Right atrium auricular region (tissue), 2 donors: Measurements from ENCODE around the gene GAB4. TPM values are rescaled to one million over a fixed set of nuclear protein-coding genes. Genes with fewer than 3 reads are reported as not detected.

Experiments
- DNase-seq: peaks from one replicate; pipeline ENCODE4 v3.0.0-alpha.2; 2019; ENCODE audit warnings: low spot score
- H3K27ac ChIP-seq, 2 donors: fragments of 200-600 bp; sonication (generic); 1 replicate in 1 of 2; 2 replicates in 1 of 2; pipeline ENCODE4 v1.5.1; 2016 to 2019
- H3K27me3 ChIP-seq, 2 donors: fragments of 200-600 bp; sonication (generic); one replicate each; pipeline versions ENCODE4 v1.5.1 to v1.6.0; 2017 to 2019
- H3K36me3 ChIP-seq: fragments of 200-600 bp; sonication (generic); one replicate; pipeline ENCODE4 v1.5.1; 2016
- H3K4me1 ChIP-seq, 2 donors: fragments of 200-600 bp; sonication (generic); one replicate each; pipeline versions ENCODE4 v1.5.1 to v1.6.0; 2017 to 2019
- H3K4me3 ChIP-seq, 2 donors: fragments of 200-600 bp; sonication (generic); 1 replicate in 1 of 2; 2 replicates in 1 of 2; pipeline ENCODE4 v1.5.1; 2017 to 2019; ENCODE audit warnings: mild to moderate bottlenecking in 1 of 2, moderate library complexity in 1 of 2
- H3K9me3 ChIP-seq, 2 donors: fragments of 200-600 bp; sonication (generic); one replicate each; pipeline ENCODE4 v1.5.1; 2019
- total RNA-seq, 2 donors: library from RNA; depleted of rRNA; stranded (reverse); fragments of >200 nt; gene quantifications; one replicate each; pipeline ENCODE4 v1.1.0, GENCODE V29; 2016
- TF ChIP-seq, protein P1 (sequence below), 2 donors: fragments of 200-600 bp; sonication (generic); IDR thresholded peaks; one replicate each; pipeline ENCODE4 v1.5.1; 2019; ENCODE audit warnings: antibody characterized with exemption in 2 of 2

Gene GAB4
- total RNA-seq, 2 donors from 2014 or later = not detected

DNA sequence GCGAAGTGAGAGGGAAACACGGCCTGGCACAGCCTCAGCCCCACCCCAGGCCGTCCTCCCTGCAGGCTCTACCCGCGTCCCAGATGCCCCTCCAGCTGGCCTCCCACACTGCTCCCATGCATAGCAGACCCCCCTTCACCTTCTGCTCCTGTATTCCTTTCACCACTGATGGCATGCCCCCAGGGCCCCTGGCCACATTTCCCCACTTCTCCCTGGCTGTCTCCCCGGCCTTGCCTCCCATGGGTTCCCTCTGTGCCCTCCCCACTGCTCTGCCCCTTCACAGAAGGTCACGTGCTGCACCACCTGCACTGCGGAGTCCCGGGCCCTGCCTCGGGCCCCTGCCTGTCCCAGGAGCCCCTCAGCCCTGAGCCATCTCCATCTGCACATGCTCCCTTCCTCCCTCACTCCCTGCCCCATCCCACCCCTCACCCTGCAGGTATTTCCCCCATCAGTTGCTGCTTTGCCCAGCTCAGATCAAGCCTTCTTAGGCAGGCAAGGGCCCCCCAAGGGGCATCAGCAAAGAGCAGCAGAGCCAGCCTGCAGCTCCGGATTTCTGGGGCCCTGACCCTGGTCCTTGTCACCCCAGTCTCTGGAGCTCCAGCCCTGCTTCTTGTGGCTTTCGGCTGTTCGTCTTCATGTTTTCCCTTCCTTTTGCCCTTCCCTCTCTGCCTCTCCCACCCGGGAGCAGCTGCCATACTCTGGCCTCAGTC is 46.4 kb downstream of the GAB4 start:
- TF ChIP-seq, protein P1, sequence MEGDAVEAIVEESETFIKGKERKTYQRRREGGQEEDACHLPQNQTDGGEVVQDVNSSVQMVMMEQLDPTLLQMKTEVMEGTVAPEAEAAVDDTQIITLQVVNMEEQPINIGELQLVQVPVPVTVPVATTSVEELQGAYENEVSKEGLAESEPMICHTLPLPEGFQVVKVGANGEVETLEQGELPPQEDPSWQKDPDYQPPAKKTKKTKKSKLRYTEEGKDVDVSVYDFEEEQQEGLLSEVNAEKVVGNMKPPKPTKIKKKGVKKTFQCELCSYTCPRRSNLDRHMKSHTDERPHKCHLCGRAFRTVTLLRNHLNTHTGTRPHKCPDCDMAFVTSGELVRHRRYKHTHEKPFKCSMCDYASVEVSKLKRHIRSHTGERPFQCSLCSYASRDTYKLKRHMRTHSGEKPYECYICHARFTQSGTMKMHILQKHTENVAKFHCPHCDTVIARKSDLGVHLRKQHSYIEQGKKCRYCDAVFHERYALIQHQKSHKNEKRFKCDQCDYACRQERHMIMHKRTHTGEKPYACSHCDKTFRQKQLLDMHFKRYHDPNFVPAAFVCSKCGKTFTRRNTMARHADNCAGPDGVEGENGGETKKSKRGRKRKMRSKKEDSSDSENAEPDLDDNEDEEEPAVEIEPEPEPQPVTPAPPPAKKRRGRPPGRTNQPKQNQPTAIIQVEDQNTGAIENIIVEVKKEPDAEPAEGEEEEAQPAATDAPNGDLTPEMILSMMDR (IDR thresholded peaks at IDR 0.05) = no peak
- Histone ChIP-seq H3K27me3 (no peaks in the 10 kb centered on the region), H3K9me3 (no peaks in the 10 kb centered on the region), H3K4me1 (no peaks in the 10 kb centered on the region), H3K36me3 (no peaks in the 10 kb centered on the region), H3K4me3 (no peak overlapping the region), H3K27ac (no peak overlapping the region)
- peak; percentile 36 for DNase-seq

DNA sequence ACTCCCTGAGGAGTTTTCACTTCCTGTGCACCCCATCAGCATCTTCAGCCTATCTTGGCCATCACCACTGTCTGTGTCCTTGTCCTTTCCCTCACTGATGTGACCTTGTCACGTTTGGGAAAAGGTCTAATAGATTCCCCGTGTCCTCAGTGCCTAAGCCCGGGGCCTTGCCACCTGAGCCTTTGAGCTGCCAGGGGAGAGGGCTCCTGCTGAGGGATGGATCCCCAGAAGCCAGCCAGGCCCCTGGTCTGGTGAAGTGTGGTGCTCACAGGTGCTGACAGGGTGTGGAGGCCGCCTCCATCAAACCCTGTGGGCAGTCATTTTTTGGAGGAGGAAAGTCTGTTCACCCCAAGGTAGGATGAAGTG is 47.2 kb downstream of the GAB4 start:
- no peaks in the 10 kb centered on the region for H3K36me3 ChIP-seq
- no peak overlapping the region for H3K4me3 ChIP-seq
- no peaks in the 10 kb centered on the region for H3K4me1 ChIP-seq
- no peak overlapping the region for H3K27ac ChIP-seq
- TF ChIP-seq, protein P1 (IDR thresholded peaks at IDR 0.05) = no peak
- DNase-seq = peak; percentile 32
- no peaks in the 10 kb centered on the region for H3K9me3 ChIP-seq
- no peaks in the 10 kb centered on the region for H3K27me3 ChIP-seq

DNA sequence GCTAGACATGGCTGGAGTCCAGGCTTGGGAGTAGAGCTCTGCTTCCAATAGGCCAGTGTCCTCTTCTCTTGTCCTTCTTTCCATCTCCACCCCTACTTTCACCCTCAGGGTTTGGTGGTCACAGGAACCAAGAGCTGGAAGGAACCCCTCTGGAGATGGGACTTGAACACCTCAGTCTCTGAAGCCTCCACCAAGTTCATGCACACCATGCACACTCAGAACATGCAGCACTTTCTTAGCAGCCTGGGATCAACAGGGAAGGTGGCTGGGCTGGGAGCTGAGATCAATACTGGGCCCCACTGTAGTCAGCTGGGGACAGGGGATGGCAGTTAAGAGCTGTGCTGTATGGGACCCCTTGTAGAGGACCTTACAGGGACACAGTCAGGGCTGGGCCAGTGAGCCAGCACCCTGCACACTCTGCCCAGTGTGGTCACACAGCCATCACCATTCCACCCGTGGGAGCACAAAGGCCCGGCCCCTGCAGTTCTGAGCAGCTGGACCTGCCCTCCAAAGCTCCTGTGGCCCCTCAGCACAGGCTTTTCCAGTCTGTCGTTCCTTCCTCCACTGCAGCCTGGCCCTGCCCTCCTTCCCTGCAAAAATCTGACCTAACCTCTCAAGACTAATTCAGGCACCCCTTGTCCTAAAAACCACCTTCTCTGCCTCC is 47.7 kb downstream of the GAB4 start:
- Histone ChIP-seq H3K4me1 (no peaks in the 10 kb centered on the region), H3K27me3 (no peaks in the 10 kb centered on the region), H3K27ac (no peak overlapping the region), H3K9me3 (no peaks in the 10 kb centered on the region), H3K36me3 (no peaks in the 10 kb centered on the region), H3K4me3 (no peak overlapping the region)
- TF ChIP-seq, protein P1 (IDR thresholded peaks at IDR 0.05) = no peak
- DNase-seq = no peak

DNA sequence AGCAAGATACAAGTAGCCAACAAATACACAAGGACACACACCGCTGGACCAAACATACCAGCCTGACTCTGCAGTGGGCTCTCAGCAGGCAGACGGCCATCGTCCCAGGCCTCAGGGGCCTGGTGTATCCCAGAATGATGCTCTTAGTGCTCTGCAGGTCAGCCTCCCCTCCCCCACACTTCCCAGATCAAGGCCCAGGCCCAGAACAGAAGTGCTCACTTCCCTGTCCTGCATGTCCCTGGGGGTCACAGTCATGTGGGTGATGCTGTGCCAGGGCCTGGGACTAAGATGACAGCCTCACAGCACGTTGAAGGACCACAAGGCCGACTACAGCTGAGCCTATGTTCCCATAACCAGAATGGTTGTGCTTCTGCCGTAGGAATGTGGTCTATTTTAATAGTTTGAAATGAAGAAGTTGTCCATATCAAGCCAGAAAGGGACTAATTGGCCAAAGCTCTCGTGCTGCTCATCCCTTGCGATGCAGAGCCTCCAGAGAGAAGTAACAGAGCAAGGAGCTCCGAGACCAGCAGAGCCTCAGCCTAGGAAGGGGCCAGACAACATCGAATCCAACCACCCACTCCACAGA is 48.6 kb downstream of the GAB4 start:
- no peaks in the 10 kb centered on the region for H3K36me3 ChIP-seq
- H3K9me3 ChIP-seq = no peaks in the 10 kb centered on the region
- H3K4me3 ChIP-seq = no peak overlapping the region
- no peaks in the 10 kb centered on the region for H3K27me3 ChIP-seq
- no peak overlapping the region for H3K27ac ChIP-seq
- TF ChIP-seq, protein P1 (IDR thresholded peaks at IDR 0.05) = no peak
- DNase-seq = no peak
- H3K4me1 ChIP-seq = no peaks in the 10 kb centered on the region

DNA sequence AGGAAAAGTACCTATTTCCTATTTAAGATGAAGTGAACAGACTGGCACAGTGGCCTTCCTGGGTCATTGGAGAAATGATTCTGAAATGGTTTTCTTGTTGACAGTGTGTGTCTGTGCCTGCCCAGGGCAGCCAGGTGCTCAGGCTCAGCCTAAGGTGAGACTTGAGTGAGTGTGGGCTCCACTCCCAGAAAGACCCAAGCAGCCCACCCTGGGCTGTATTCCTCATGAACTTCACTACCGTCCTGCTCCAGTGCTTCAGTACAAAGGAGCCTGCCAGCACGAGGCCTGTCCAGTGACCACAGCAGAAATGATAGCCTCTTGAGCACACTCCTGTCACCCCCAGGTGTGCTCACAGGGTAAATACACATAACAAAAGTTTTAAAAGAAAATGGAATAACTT is 49.5 kb downstream of the GAB4 start:
- DNase-seq = no peak
- Histone ChIP-seq H3K9me3 (no peaks in the 10 kb centered on the region), H3K27ac (no peak overlapping the region), H3K4me1 (no peaks in the 10 kb centered on the region), H3K27me3 (no peaks in the 10 kb centered on the region), H3K4me3 (no peak overlapping the region), H3K36me3 (no peaks in the 10 kb centered on the region)
- TF ChIP-seq, protein P1 (IDR thresholded peaks at IDR 0.05) = no peak
